Prostate gland (tissue), 2 donors: Measurements from ENCODE around the gene ITGB4. TPM values are rescaled to one million over a fixed set of nuclear protein-coding genes. Genes with fewer than 3 reads are reported as not detected.

Experiments
- DNase-seq: peaks from one replicate; pipeline ENCODE4 v3.0.0-alpha.2; 2019; ENCODE audit warnings: low spot score
- H3K27ac ChIP-seq, 2 donors: fragments of 200-600 bp; sonication (generic); 2 replicates each; pipeline ENCODE4 v1.5.1; 2017 to 2019
- H3K27me3 ChIP-seq: fragments of 200-600 bp; sonication (generic); replicated peaks from 2 replicates; pipeline ENCODE4 v1.5.1; 2019; ENCODE audit not compliant: insufficient read depth
- H3K36me3 ChIP-seq, 2 donors: fragments of 200-600 bp; sonication (generic); 1 replicate in 1 of 2; 2 replicates in 1 of 2; pipeline versions ENCODE4 v1.5.1 to v1.8.1; 2017 to 2019
- H3K4me1 ChIP-seq: fragments of 200-600 bp; sonication (generic); replicated peaks from 2 replicates; pipeline ENCODE4 v1.5.1; 2019
- H3K4me3 ChIP-seq, 2 donors: fragments of 200-600 bp; sonication (generic); 2 replicates each; pipeline ENCODE4 v1.5.1; 2017 to 2019
- H3K9me3 ChIP-seq: fragments of 200-600 bp; sonication (generic); 2 replicates; pipeline ENCODE4 v1.5.1; 2017
- CTCF ChIP-seq, 4 experiments: fragments of 200-600 bp in 2 of 4; fragments of 450-650 bp in 2 of 4; sonication (generic) in 2 of 4; IDR thresholded peaks; 1 replicate in 3 of 4; 2 replicates in 1 of 4; pipeline ENCODE4 v1.5.1; 2016 to 2019; ENCODE audit warnings: antibody characterized with exemption in 4 of 4, mild to moderate bottlenecking in 2 of 4, moderate library complexity in 2 of 4
- POLR2A ChIP-seq: fragments of 450-650 bp; IDR thresholded peaks from one replicate; pipeline ENCODE4 v1.6.1; 2016; ENCODE audit warnings: antibody characterized with exemption, mild to moderate bottlenecking
- POLR2AphosphoS5 ChIP-seq: sonication (generic); formaldehyde crosslinking; IDR thresholded peaks from one replicate; pipeline ENCODE4 v1.6.1; 2017; ENCODE audit warnings: antibody characterized with exemption
- WGBS: methylation state at CpG from one replicate; pipeline ENCODE4 v1.1.5; 2018; 5-methylcytosine and 5-hydroxymethylcytosine counted together
- intact Hi-C: fragments of 100-400 bp; cut with DNase I; formaldehyde crosslinking; loops from one replicate; pipeline ENCODE4 v1.14.2; 2022
- total RNA-seq, 2 donors: library from RNA; depleted of rRNA; stranded (reverse); fragments of >200 nt; gene quantifications; one replicate each; pipeline ENCODE4 v1.1.0, GENCODE V29; 2016

ITGB4 gene
- total RNA-seq, 2 donors from 2014 or later, result 81.0 to 105 TPM

- 75% methylated on average over 9 of the region's 9 CpGs for WGBS
- Histone ChIP-seq H3K9me3 (no peaks in the 10 kb centered on the region), H3K4me1 (no peaks in the 10 kb centered on the region), H3K36me3 (no peaks in the 10 kb centered on the region), H3K4me3 (no peak overlapping the region), H3K27me3 (no peaks in the 10 kb centered on the region), H3K27ac (no peak overlapping the region)
- no peak for TF ChIP-seq CTCF (IDR thresholded peaks at IDR 0.05)
- no peak for TF ChIP-seq POLR2A
- TF ChIP-seq POLR2AphosphoS5, result no peak
- DNase-seq, result no peak
- intact Hi-C loops, result loop anchor here (10.0 kb wide), 2 partner anchors 234 to 324 kb away; partner anchors contain the start of genes CASKIN2 and TSEN54
These were observed 27.4 kb downstream of the ITGB4 start for GRCh38 chr17:75748706-75749105.

GRCh38 chr17:75749545-75750389 lies 28.5 kb downstream of the ITGB4 start:
- Histone ChIP-seq H3K27ac (peak overlapping the region; percentile 30 to 58), H3K27me3 (no peaks in the 10 kb centered on the region), H3K4me1 (no peaks in the 10 kb centered on the region), H3K9me3 (no peaks in the 10 kb centered on the region), H3K36me3 (no peaks in the 10 kb centered on the region), H3K4me3 (no peak overlapping the region)
- intact Hi-C loops, result loop anchor here (1.0 to 10.0 kb wide), 4 partner anchors 77 to 325 kb away; partner anchors contain the start of genes CASKIN2, SMIM5 and TSEN54
- peak; percentile 76 for DNase-seq
- TF ChIP-seq POLR2AphosphoS5 (peak; percentile 51), CTCF (IDR thresholded peaks at IDR 0.05) (peak; percentile 93 to 98 (median 94)), POLR2A (no peak)
- 26% methylated on average over 20 of the region's 20 CpGs for WGBS

- Histone ChIP-seq H3K36me3 (no peaks in the 10 kb centered on the region), H3K27ac (no peak overlapping the region), H3K4me3 (no peak overlapping the region), H3K9me3 (no peaks in the 10 kb centered on the region), H3K27me3 (no peaks in the 10 kb centered on the region), H3K4me1 (no peaks in the 10 kb centered on the region)
- no peak for TF ChIP-seq CTCF (IDR thresholded peaks at IDR 0.05)
- TF ChIP-seq POLR2A, result no peak
- TF ChIP-seq POLR2AphosphoS5, result no peak
- DNase-seq, result no peak
- WGBS, result 88% methylated on average over 23 of the region's 23 CpGs
- intact Hi-C loops, result loop anchor here (1.0 to 2.0 kb wide), 2 partner anchors 78 to 118 kb away; partner anchors contain the start of gene SMIM5
These were observed 29.6 kb downstream of the ITGB4 start for GRCh38 chr17:75750661-75751423.

- no peaks in the 10 kb centered on the region for H3K4me1 ChIP-seq
- no peak for DNase-seq
- H3K27me3 ChIP-seq, result no peaks in the 10 kb centered on the region
- no peak overlapping the region for H3K27ac ChIP-seq
- no peaks in the 10 kb centered on the region for H3K9me3 ChIP-seq
- intact Hi-C loops, result loop anchor here (2.0 kb wide), 1 partner anchor 79 kb away; no protein-coding TSS in a partner anchor
- no peaks in the 10 kb centered on the region for H3K36me3 ChIP-seq
- WGBS, result 84% methylated on average over 24 of the region's 24 CpGs
- H3K4me3 ChIP-seq, result no peak overlapping the region
- no peak for TF ChIP-seq CTCF (IDR thresholded peaks at IDR 0.05)
- no peak for TF ChIP-seq POLR2A
- TF ChIP-seq POLR2AphosphoS5, result no peak
These were observed 30.6 kb downstream of the ITGB4 start for GRCh38 chr17:75751676-75752404.
